ENCODE measurements around the gene CCDC27. TPM values are rescaled to one million over a fixed set of nuclear protein-coding genes. Genes with fewer than 3 reads are reported as not detected.
"Not testable (repeated sequence)": the region's sequence is repeated elsewhere in the genome, so short reads cannot be mapped to it uniquely, and the experiment has no call there.

CCDC27 gene
- total RNA-seq, 1 donor from 2014 or later = not detected

DNA sequence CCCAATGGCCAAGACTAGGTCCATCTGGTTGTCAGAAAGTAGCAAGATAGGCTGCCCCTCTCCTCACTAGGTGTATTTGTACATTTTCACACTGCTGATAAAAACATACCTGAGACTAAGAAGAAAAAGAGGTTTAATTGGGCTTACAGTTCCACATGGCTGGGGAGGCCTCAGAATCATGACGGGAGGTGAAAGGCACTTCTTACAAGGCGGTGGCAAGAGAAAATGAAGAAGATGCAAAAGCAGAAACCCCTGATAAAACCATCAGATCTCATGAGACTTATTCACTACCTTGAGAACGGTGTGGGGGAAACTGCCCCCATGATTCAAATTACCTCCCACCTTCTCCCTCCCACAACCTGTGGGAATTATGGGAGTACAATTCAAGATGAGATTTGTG, 48.5 kb downstream of the CCDC27 start:
- not testable (repeated sequence) for H3K4me1 ChIP-seq (ENCODE audit: control insufficient read depth in 3 of 3, insufficient read depth in 3 of 3, low read length in 3 of 3); H3K36me3 ChIP-seq (ENCODE audit: control insufficient read depth in 3 of 3, insufficient read depth in 3 of 3, low read length in 3 of 3); H3K4me3 ChIP-seq (ENCODE audit: low read length in 3 of 3); H3K9me3 ChIP-seq (ENCODE audit: control insufficient read depth in 3 of 3, low read length in 3 of 3); H3K27ac ChIP-seq (ENCODE audit: low read depth, low read length); H3K9ac ChIP-seq (ENCODE audit: low read depth in 1 of 3, low read length in 3 of 3)
- H3K27me3 ChIP-seq (ENCODE audit: control insufficient read depth in 3 of 3, insufficient read depth in 3 of 3, low read length in 3 of 3) = peaks cover 7 to 26% (median 24%) of the 10 kb centered on the region in 3 donors

DNA sequence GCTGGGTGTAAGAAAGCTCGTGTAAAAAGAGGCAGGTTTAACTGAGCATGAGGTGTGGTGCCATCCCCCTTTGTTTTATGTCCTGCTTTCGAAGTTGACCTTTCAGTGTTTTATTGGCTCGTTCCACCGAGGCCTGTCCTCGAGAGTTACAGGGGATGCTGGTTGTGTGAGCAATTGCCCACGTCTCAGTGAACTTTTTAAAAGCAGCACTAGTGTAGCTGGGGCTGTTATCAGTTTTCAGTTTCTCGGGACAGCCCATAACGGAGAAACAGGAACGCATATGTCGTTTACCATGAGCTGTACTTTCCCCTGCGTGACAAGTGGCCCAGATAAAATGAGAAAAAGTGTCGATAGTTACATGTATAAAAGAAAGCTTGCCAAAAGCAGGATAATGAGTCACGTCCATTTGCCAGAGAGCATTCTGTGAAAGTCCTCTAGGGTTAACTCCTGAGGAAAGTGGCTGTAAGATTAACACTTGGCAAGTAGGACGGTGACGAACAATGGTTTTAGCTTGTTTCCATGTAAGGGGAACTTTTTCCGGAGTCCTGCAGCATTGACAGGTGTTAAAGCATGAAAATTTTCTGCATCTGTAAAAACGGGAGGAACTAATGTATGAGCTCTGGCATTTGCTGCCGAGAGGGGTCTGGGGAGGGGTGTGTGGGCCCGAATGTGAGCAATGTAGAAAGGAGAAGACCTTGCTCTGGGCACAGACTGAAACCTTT, 51.8 kb downstream of the CCDC27 start:
- Histone ChIP-seq H3K36me3 (ENCODE audit: control insufficient read depth in 3 of 3, insufficient read depth in 3 of 3, low read length in 3 of 3) (no peaks in the 10 kb centered on the region), H3K9ac (ENCODE audit: low read depth in 1 of 3, low read length in 3 of 3) (no peak overlapping the region), H3K9me3 (ENCODE audit: control insufficient read depth in 3 of 3, low read length in 3 of 3) (no peaks in the 10 kb centered on the region), H3K27me3 (ENCODE audit: control insufficient read depth in 3 of 3, insufficient read depth in 3 of 3, low read length in 3 of 3) (peaks cover 8 to 31% (median 24%) of the 10 kb centered on the region in 3 donors), H3K27ac (ENCODE audit: low read depth, low read length) (no peak overlapping the region), H3K4me1 (ENCODE audit: control insufficient read depth in 3 of 3, insufficient read depth in 3 of 3, low read length in 3 of 3) (peaks cover 0 to 2% (median 0%) of the 10 kb centered on the region in 3 donors), H3K4me3 (ENCODE audit: low read length in 3 of 3) (no peak overlapping the region)

DNA sequence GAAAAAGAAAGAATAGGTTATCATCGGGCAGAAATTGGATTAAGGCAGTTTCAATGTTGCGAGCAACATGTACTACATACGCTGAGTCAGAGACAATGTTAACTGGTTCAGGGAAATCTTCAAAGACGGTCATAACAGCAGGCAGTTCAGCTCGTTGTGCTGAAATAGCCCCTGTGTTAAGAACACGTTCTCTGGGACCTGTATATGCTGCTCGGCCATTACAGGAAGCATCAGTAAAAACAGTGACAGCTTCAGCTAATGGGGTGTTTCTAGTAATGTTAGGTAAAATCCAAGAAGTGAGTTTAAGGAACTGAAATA, 52.3 kb downstream of the CCDC27 start:
- peaks cover 8 to 31% (median 24%) of the 10 kb centered on the region in 3 donors for H3K27me3 ChIP-seq (ENCODE audit: control insufficient read depth in 3 of 3, insufficient read depth in 3 of 3, low read length in 3 of 3)
- not testable (repeated sequence) for H3K27ac ChIP-seq (ENCODE audit: low read depth, low read length); H3K4me3 ChIP-seq (ENCODE audit: low read length in 3 of 3); H3K9ac ChIP-seq (ENCODE audit: low read depth in 1 of 3, low read length in 3 of 3); H3K9me3 ChIP-seq (ENCODE audit: control insufficient read depth in 3 of 3, low read length in 3 of 3); H3K4me1 ChIP-seq (ENCODE audit: control insufficient read depth in 3 of 3, insufficient read depth in 3 of 3, low read length in 3 of 3); H3K36me3 ChIP-seq (ENCODE audit: control insufficient read depth in 3 of 3, insufficient read depth in 3 of 3, low read length in 3 of 3)

DNA sequence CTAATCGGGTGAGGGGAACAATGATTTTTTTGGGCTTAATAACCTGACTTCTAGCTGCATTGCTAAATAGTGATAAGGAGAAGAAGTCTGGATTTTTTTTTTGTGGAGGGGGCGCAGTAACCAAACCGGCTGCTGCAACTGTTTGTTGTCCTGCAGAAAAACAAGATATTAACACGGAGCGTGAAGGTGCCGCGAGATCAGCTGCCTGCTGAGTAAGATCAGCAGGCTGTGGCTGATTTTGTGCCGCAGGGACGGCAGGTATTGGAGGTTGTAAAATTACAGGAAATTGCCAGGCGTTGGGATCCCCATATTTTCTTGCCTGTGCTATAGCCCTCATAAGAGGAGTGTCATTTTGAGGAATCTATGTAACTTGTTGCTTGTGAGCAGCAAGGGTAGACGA, 52.8 kb downstream of the CCDC27 start:
- Histone ChIP-seq H3K4me3 (ENCODE audit: low read length in 3 of 3) (no peak overlapping the region), H3K4me1 (ENCODE audit: control insufficient read depth in 3 of 3, insufficient read depth in 3 of 3, low read length in 3 of 3) (peaks cover 0 to 2% (median 0%) of the 10 kb centered on the region in 3 donors), H3K27me3 (ENCODE audit: control insufficient read depth in 3 of 3, insufficient read depth in 3 of 3, low read length in 3 of 3) (peaks cover 8 to 26% (median 20%) of the 10 kb centered on the region in 3 donors)

DNA sequence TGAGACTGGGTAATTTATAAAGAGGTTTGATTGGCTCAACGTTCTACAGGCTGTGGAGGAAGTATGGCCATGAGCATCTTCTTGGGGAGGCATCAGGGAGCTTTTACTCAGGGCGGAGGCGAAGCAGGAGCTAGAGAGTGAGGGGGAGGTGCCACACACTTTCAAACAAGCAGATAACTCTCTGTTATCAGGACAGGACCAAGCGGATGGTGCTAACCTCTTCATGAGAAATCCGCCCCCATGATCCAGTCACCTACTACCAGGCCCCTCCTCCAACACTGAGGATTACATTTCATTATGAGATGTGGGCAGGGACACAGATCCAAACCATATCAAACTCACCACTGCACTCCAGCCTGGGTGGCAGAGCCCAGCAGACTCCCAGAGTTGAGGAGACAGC, 55.5 kb downstream of the CCDC27 start:
- Histone ChIP-seq H3K27ac (ENCODE audit: low read depth, low read length) (no peak overlapping the region), H3K9me3 (ENCODE audit: control insufficient read depth in 3 of 3, low read length in 3 of 3) (no peaks in the 10 kb centered on the region), H3K4me1 (ENCODE audit: control insufficient read depth in 3 of 3, insufficient read depth in 3 of 3, low read length in 3 of 3) (no peaks in the 10 kb centered on the region), H3K36me3 (ENCODE audit: control insufficient read depth in 3 of 3, insufficient read depth in 3 of 3, low read length in 3 of 3) (no peaks in the 10 kb centered on the region), H3K27me3 (ENCODE audit: control insufficient read depth in 3 of 3, insufficient read depth in 3 of 3, low read length in 3 of 3) (peaks cover 8 to 21% (median 15%) of the 10 kb centered on the region in 3 donors), H3K4me3 (ENCODE audit: low read length in 3 of 3) (no peak overlapping the region), H3K9ac (ENCODE audit: low read depth in 1 of 3, low read length in 3 of 3) (no peak overlapping the region)

More for the DNA sequence above, 52.8 kb downstream of the CCDC27 start:
- Histone ChIP-seq H3K36me3 (ENCODE audit: control insufficient read depth in 3 of 3, insufficient read depth in 3 of 3, low read length in 3 of 3) (no peaks in the 10 kb centered on the region), H3K9ac (ENCODE audit: low read depth in 1 of 3, low read length in 3 of 3) (no peak overlapping the region), H3K9me3 (ENCODE audit: control insufficient read depth in 3 of 3, low read length in 3 of 3) (no peaks in the 10 kb centered on the region), H3K27ac (ENCODE audit: low read depth, low read length) (no peak overlapping the region)

DNA sequence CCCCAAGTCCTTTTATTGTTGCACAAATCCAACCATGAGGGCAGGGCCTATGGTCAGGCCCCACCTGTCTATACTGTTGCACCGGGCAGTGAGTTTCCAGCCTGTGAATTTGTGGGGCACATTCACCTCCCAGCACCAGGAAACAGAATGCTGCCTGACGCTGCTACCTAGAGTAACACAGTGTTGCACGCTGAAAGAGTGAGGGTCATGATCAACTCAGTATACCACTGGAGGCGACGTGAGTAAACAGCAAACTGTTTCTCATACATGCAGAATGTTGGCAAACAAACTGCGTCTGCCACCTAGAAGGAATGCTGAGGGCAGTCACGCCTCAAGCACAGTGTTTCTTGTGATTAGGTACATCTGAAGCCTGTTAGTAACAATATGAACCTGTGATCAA, 57.4 kb downstream of the CCDC27 start:
- peaks cover 7 to 8% (median 7%) of the 10 kb centered on the region in 3 donors for H3K36me3 ChIP-seq (ENCODE audit: control insufficient read depth in 3 of 3, insufficient read depth in 3 of 3, low read length in 3 of 3)
- no peak overlapping the region for H3K4me3 ChIP-seq (ENCODE audit: low read length in 3 of 3)
- peaks cover 2 to 12% (median 8%) of the 10 kb centered on the region in 3 donors for H3K27me3 ChIP-seq (ENCODE audit: control insufficient read depth in 3 of 3, insufficient read depth in 3 of 3, low read length in 3 of 3)
- no peak overlapping the region for H3K27ac ChIP-seq (ENCODE audit: low read depth, low read length)
- H3K4me1 ChIP-seq (ENCODE audit: control insufficient read depth in 3 of 3, insufficient read depth in 3 of 3, low read length in 3 of 3) = no peaks in the 10 kb centered on the region
- H3K9me3 ChIP-seq (ENCODE audit: control insufficient read depth in 3 of 3, low read length in 3 of 3) = no peaks in the 10 kb centered on the region
- H3K9ac ChIP-seq (ENCODE audit: low read depth in 1 of 3, low read length in 3 of 3) = no peak overlapping the region

DNA sequence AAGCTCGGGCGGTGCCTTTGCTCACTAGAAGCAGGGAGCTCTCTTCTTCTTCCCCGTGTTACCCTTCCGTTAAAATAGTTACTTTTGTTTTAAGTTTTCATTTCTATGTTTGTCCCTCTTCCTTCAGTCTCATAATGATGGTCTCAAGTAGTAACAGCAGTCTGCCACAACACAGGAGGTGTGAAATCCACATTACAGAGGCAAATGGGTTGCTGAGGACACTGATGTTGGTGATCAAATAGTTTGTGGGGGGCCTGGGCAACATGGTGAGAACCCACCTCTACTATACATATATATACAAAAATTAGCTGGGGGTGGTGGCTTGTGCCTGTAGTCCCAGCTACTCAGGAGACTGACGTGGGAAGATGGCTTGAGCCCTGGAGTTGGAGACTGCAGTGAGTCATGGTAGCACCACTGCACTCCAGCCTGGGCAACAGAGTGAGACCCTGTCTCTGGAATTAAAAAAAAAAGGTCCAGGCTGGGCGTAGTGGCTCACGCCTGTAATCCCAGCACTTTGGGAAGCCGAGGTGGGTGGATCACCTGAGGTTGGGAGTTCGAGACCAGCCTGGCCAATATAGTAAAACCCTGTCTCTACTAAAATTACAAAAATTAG, 58.0 kb downstream of the CCDC27 start:
- not testable (repeated sequence) for H3K9ac ChIP-seq (ENCODE audit: low read depth in 1 of 3, low read length in 3 of 3); H3K4me1 ChIP-seq (ENCODE audit: control insufficient read depth in 3 of 3, insufficient read depth in 3 of 3, low read length in 3 of 3); H3K27ac ChIP-seq (ENCODE audit: low read depth, low read length); H3K9me3 ChIP-seq (ENCODE audit: control insufficient read depth in 3 of 3, low read length in 3 of 3); H3K4me3 ChIP-seq (ENCODE audit: low read length in 3 of 3); H3K27me3 ChIP-seq (ENCODE audit: control insufficient read depth in 3 of 3, insufficient read depth in 3 of 3, low read length in 3 of 3)
- H3K36me3 ChIP-seq (ENCODE audit: control insufficient read depth in 3 of 3, insufficient read depth in 3 of 3, low read length in 3 of 3) = peaks cover 12 to 14% (median 13%) of the 10 kb centered on the region in 3 donors

DNA sequence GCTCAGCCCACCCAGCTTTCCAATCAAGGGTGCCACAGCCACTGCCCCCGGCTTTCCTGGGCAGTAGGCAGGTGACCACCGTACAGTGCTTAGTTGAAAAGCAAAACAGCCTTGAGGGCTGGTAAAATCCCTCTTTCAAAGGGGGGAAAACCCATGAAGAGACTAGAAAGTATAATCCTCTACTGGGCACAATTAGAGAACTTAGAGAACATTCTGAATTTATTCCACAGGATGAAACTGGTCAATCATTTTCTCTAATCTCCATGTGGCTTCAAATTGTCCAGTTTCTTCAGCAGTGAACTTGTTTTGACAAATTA, 59.3 kb downstream of the CCDC27 start:
- no peaks in the 10 kb centered on the region for H3K9me3 ChIP-seq (ENCODE audit: control insufficient read depth in 3 of 3, low read length in 3 of 3)
- H3K27ac ChIP-seq (ENCODE audit: low read depth, low read length) = no peak overlapping the region
- peaks cover 0 to 5% (median 0%) of the 10 kb centered on the region in 3 donors for H3K27me3 ChIP-seq (ENCODE audit: control insufficient read depth in 3 of 3, insufficient read depth in 3 of 3, low read length in 3 of 3)
- no peaks in the 10 kb centered on the region for H3K4me1 ChIP-seq (ENCODE audit: control insufficient read depth in 3 of 3, insufficient read depth in 3 of 3, low read length in 3 of 3)
- peaks cover 21 to 26% (median 24%) of the 10 kb centered on the region in 3 donors for H3K36me3 ChIP-seq (ENCODE audit: control insufficient read depth in 3 of 3, insufficient read depth in 3 of 3, low read length in 3 of 3)
- no peak overlapping the region for H3K4me3 ChIP-seq (ENCODE audit: low read length in 3 of 3)
- H3K9ac ChIP-seq (ENCODE audit: low read depth in 1 of 3, low read length in 3 of 3) = no peak overlapping the region

DNA sequence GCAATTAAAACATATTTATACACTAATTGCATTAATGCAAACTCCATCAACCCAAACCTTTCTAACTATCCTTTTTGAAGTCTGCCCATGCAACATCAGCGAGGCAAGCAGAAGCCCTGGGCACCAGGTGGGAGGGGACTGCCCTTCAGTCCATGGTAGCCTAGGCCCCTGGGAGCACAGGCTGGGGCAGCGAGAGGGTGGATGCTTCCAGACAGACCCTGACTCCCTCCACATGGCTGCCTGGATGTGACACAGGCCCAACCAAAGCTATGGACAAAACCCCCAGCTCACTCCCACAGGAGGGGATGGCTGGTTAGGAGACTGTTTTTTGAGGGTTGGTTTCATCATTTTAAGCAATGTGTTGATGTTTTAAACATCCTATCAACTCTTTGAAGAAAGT, 61.8 kb downstream of the CCDC27 start:
- H3K9me3 ChIP-seq (ENCODE audit: control insufficient read depth in 3 of 3, low read length in 3 of 3) = no peaks in the 10 kb centered on the region
- no peak overlapping the region for H3K27ac ChIP-seq (ENCODE audit: low read depth, low read length)
- no peak overlapping the region for H3K4me3 ChIP-seq (ENCODE audit: low read length in 3 of 3)
- no peak overlapping the region for H3K9ac ChIP-seq (ENCODE audit: low read depth in 1 of 3, low read length in 3 of 3)
- peaks cover 28 to 32% (median 29%) of the 10 kb centered on the region in 3 donors for H3K36me3 ChIP-seq (ENCODE audit: control insufficient read depth in 3 of 3, insufficient read depth in 3 of 3, low read length in 3 of 3)
- H3K4me1 ChIP-seq (ENCODE audit: control insufficient read depth in 3 of 3, insufficient read depth in 3 of 3, low read length in 3 of 3) = no peaks in the 10 kb centered on the region
- no peaks in the 10 kb centered on the region for H3K27me3 ChIP-seq (ENCODE audit: control insufficient read depth in 3 of 3, insufficient read depth in 3 of 3, low read length in 3 of 3)

DNA sequence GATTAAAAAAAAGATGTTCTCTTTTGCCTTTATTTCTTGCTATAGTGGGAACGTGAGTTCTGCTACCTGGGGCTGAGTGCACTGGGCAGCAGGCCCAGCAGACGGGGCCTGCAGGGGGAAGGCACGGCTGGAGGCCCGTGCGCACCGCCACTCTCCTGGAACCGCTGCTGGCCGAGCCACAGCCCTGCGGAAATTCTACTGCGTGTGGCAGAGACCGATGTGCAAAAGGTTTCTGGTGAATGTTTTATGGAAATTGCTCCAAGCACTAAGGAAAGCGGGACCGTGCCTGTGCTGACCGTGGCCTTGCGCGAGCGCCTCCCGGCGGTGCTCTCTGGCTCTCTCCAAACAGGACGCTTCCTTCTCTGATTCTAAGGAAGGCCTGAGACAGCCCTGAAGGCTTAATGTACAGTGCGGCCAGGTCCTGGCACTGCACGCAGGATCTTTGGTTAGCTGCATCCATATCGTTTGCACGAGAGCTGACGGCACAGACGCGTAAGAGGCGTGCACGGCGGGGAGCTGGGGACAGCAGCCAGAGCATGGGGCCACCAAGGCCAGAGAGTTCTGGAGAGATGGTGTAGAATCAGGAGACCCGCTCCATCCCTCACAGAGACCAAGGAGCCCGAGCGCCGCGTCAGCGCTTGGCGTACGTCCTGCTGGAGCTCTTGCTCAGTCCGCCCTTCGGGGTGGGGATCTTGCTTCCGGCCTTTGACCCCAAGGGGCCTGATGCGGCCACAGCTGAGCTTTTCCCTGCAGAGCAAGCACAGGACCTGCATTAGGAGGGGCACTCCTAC, 62.7 kb downstream of the CCDC27 start:
- Histone ChIP-seq H3K4me1 (ENCODE audit: control insufficient read depth in 3 of 3, insufficient read depth in 3 of 3, low read length in 3 of 3) (no peaks in the 10 kb centered on the region), H3K9ac (ENCODE audit: low read depth in 1 of 3, low read length in 3 of 3) (no peak overlapping the region), H3K36me3 (ENCODE audit: control insufficient read depth in 3 of 3, insufficient read depth in 3 of 3, low read length in 3 of 3) (peaks cover 35% of the 10 kb centered on the region in 3 donors), H3K9me3 (ENCODE audit: control insufficient read depth in 3 of 3, low read length in 3 of 3) (no peaks in the 10 kb centered on the region), H3K27ac (ENCODE audit: low read depth, low read length) (no peak overlapping the region), H3K27me3 (ENCODE audit: control insufficient read depth in 3 of 3, insufficient read depth in 3 of 3, low read length in 3 of 3) (no peaks in the 10 kb centered on the region), H3K4me3 (ENCODE audit: low read length in 3 of 3) (no peak overlapping the region)

Measured in skeletal muscle tissue (tissue), 4 donors.